Bronchial epithelial cell (primary cell): ENCODE results near the gene SFMBT1. TPM values are rescaled to one million over a fixed set of nuclear protein-coding genes. Genes with fewer than 3 reads are reported as not detected.
A peak's percentile ranks its signal among the peaks of the same experiment; 100 is the strongest.

Experiments
- DNase-seq: peaks from one replicate; pipeline ENCODE4 v3.0.0-alpha.2; 2010; ENCODE audit warnings: low read depth
- FAIRE-seq: peaks from 2 replicates; lab custom pipeline; 2011; peaks lifted over from hg19 to GRCh38; lab: Jason Lieb, UNC
- H3K27me3 ChIP-seq: 2 replicates; pipeline ENCODE4 v1.5.1; 2011; ENCODE audit warnings: low read length; ENCODE audit not compliant: control insufficient read depth, insufficient read depth
- H3K36me3 ChIP-seq: 2 replicates; pipeline ENCODE4 v1.5.1; 2011; ENCODE audit warnings: low read length; ENCODE audit not compliant: control insufficient read depth, insufficient read depth
- H3K4me3 ChIP-seq: 2 replicates; pipeline ENCODE4 v1.5.1; 2011; ENCODE audit warnings: mild to moderate bottlenecking, low read depth, low read length, control low read depth
- total RNA-seq: library from RNA; depleted of rRNA; stranded (reverse); fragments of >200 nt; gene quantifications from 2 replicates; pipeline ENCODE4 v1.2.1, GENCODE V29; 2014
- TF ChIP-seq, protein P1 (sequence below): IDR thresholded peaks from 2 replicates; pipeline ENCODE4 v1.5.1; 2011; ENCODE audit warnings: mild to moderate bottlenecking, moderate library complexity, low read length, control low read depth, inconsistent platforms; ENCODE audit not compliant: insufficient read depth, severe bottlenecking

SFMBT1 gene
- total RNA-seq, 1 donor from 2014 or later: 7.6 TPM

- H3K4me3 ChIP-seq: no peak overlapping the region
Measured at GRCh38 chr3:53071882-53072431, 26.1 kb upstream of the SFMBT1 start.

DNA sequence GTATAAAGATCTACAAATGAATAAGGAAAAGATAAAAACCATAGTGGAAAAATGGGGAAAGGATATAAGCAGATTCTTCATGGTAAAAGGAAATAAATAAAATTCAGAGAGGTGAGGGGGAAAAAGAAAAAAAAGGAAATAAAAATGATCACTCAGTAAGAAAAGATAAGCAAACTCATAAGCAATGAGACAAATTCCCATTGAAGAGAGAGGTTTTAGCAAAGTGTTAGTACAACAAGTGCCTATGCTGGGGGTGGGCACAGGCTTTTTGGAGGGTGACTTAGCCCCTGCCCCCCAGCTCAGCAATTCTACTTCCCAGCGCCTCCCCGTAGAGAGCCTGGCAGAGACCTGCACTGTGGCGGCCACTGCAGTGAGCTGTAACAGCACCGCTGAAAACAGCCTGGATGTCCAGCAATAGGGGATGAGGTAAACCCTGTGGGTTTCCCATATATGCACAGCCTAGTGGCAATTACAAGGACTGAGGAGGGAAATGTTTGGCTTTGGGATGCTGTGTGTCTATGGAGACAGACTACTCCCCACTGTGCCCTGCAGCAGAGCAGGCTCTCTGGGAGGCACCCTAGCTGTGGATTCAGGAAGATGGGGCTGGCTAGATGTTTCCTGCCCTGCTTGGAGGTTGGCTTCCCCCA is 23.7 kb upstream of the SFMBT1 start:
- TF ChIP-seq, protein P1, sequence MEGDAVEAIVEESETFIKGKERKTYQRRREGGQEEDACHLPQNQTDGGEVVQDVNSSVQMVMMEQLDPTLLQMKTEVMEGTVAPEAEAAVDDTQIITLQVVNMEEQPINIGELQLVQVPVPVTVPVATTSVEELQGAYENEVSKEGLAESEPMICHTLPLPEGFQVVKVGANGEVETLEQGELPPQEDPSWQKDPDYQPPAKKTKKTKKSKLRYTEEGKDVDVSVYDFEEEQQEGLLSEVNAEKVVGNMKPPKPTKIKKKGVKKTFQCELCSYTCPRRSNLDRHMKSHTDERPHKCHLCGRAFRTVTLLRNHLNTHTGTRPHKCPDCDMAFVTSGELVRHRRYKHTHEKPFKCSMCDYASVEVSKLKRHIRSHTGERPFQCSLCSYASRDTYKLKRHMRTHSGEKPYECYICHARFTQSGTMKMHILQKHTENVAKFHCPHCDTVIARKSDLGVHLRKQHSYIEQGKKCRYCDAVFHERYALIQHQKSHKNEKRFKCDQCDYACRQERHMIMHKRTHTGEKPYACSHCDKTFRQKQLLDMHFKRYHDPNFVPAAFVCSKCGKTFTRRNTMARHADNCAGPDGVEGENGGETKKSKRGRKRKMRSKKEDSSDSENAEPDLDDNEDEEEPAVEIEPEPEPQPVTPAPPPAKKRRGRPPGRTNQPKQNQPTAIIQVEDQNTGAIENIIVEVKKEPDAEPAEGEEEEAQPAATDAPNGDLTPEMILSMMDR: no peak
- Histone ChIP-seq H3K36me3 (no peaks in the 10 kb centered on the region), H3K4me3 (no peak overlapping the region), H3K27me3 (no peaks in the 10 kb centered on the region)
- FAIRE-seq (no peak), DNase-seq (no peak)

More at GRCh38 chr3:53071882-53072431, 26.1 kb upstream of the SFMBT1 start:
- no peak for FAIRE-seq
- no peaks in the 10 kb centered on the region for H3K27me3 ChIP-seq
- no peaks in the 10 kb centered on the region for H3K36me3 ChIP-seq
- DNase-seq: no peak
- TF ChIP-seq, protein P1: no peak

DNA sequence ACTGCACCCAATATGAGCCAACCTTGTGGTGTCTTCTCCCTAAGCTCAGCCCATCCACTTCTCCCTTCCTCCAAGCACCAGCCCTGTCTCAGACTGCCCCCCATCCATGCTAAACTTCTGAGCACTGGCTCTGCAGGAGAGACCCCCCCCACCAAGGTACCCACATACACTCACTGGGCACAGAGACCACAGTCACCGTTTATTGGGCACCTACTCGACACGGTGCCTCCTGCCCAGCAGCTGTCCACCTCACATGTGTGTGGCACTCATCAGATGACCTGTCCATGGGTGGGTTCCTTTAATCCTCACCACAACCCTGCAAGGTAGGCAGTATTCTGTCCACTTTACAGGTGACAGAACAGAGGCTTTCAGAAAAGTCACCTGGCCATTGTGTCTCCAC is 22.3 kb upstream of the SFMBT1 start:
- TF ChIP-seq, protein P1: no peak
- H3K36me3 ChIP-seq: no peaks in the 10 kb centered on the region
- no peaks in the 10 kb centered on the region for H3K27me3 ChIP-seq
- no peak for DNase-seq
- FAIRE-seq: peak; percentile 70
- no peak overlapping the region for H3K4me3 ChIP-seq

DNA sequence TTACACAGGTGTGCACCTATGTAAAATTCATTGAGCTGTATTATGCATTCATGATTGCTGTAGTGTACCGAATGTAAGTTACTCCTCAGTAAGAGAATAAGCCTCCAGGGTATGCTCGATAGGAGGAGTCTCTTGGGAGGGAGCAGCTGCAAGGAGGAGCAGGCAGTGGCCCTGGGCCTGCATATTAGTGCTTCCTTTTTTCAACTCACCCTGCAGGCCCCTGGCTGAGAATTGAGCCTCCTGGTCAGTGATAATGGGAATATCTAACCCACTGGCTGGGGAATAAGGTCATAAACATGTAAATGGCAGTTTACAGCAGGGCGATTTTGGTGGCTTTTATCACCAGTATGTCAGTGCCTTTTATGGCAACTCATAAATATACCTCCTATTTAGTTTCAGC is 21.7 kb upstream of the SFMBT1 start:
- no peaks in the 10 kb centered on the region for H3K36me3 ChIP-seq
- no peak for FAIRE-seq
- no peak overlapping the region for H3K4me3 ChIP-seq
- TF ChIP-seq, protein P1: no peak
- no peak for DNase-seq
- H3K27me3 ChIP-seq: no peaks in the 10 kb centered on the region

- H3K4me3 ChIP-seq: no peak overlapping the region
- no peak for DNase-seq
- no peak for FAIRE-seq
- H3K27me3 ChIP-seq: no peaks in the 10 kb centered on the region
- TF ChIP-seq, protein P1: no peak
- H3K36me3 ChIP-seq: no peaks in the 10 kb centered on the region
Measured at GRCh38 chr3:53065841-53066480, 20.1 kb upstream of the SFMBT1 start.
